Transverse colon (tissue), 3 donors: Measurements from ENCODE around the gene TUSC2.

Experiments used
- EP300 ChIP-seq: sonication (generic); formaldehyde crosslinking; IDR thresholded peaks from one replicate; pipeline ENCODE4 v1.6.1; 2017; ENCODE audit warnings: antibody characterized with exemption, low read depth
- POLR2A ChIP-seq: fragments of 450-650 bp; IDR thresholded peaks from one replicate; pipeline ENCODE4 v1.6.1; 2016; ENCODE audit warnings: antibody characterized with exemption, mild to moderate bottlenecking, moderate library complexity
- TF ChIP-seq, protein P1 (sequence below), 5 experiments: fragments of 200-600 bp in 3 of 5; fragments of 450-650 bp in 2 of 5; sonication (generic) in 3 of 5; IDR thresholded peaks; 1 replicate in 2 of 5; 2 replicates in 3 of 5; pipeline ENCODE4 v1.5.1; 2016 to 2017; ENCODE audit warnings: antibody characterized with exemption in 5 of 5, inconsistent platforms in 3 of 5, mild to moderate bottlenecking in 2 of 5, moderate library complexity in 1 of 5

DNA sequence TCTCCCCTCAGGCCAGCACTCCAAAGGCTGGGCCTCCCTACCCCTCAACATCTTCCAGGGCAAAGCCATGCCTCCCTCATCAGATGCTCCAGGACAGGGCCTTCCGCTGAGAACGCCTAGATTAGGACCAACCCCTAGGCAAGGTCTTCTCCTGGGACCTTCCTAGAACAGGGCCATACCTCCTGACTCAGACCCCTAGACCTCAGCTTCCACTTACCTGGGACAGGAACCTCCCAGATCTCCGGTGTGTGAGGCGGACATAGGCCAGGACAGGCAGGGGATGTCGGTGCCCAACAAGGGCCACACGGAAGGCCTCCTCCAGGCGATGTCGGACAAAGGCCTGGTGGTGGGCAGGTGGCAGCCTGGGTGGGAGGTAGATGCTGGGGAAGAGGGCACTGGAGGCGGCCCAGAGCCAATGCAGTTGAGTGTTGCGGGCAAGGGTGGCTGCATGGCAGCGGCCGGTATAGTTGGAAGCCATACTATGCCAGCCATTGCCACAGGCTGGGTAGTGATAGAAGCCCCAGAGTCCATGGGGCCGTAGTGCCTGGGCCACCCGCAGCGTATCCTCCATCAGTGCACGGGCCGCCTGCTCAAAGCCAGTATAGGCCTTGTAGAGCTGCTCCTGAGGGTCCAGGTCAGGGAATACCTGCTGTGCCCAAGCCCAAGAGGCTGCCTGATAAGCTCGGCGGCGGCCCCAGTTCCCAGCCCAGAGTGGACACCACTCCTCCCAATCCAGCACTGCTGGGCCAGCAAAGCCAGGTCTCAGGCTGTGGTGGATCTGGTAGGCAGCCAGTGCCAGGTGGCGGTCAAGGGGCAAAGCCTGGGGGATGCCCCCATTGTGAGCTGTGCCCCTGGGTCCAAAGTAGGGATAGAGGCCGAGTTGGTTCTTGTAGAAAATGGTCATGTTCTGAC, 33.3 kb downstream of the TUSC2 start:
- TF ChIP-seq EP300 = no peak
- TF ChIP-seq, protein P1, sequence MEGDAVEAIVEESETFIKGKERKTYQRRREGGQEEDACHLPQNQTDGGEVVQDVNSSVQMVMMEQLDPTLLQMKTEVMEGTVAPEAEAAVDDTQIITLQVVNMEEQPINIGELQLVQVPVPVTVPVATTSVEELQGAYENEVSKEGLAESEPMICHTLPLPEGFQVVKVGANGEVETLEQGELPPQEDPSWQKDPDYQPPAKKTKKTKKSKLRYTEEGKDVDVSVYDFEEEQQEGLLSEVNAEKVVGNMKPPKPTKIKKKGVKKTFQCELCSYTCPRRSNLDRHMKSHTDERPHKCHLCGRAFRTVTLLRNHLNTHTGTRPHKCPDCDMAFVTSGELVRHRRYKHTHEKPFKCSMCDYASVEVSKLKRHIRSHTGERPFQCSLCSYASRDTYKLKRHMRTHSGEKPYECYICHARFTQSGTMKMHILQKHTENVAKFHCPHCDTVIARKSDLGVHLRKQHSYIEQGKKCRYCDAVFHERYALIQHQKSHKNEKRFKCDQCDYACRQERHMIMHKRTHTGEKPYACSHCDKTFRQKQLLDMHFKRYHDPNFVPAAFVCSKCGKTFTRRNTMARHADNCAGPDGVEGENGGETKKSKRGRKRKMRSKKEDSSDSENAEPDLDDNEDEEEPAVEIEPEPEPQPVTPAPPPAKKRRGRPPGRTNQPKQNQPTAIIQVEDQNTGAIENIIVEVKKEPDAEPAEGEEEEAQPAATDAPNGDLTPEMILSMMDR (IDR thresholded peaks at IDR 0.05) = no peak
- TF ChIP-seq POLR2A = no peak
